Measurements from ENCODE around the gene RNF126. TPM values are rescaled to one million over a fixed set of nuclear protein-coding genes. Genes with fewer than 3 reads are reported as not detected.
"Not testable (repeated sequence)": the region's sequence is repeated elsewhere in the genome, so short reads cannot be mapped to it uniquely, and the experiment has no call there.

The RNF126 gene
- total RNA-seq, 1 donor from 2014 or later, result 17.5 TPM

DNA sequence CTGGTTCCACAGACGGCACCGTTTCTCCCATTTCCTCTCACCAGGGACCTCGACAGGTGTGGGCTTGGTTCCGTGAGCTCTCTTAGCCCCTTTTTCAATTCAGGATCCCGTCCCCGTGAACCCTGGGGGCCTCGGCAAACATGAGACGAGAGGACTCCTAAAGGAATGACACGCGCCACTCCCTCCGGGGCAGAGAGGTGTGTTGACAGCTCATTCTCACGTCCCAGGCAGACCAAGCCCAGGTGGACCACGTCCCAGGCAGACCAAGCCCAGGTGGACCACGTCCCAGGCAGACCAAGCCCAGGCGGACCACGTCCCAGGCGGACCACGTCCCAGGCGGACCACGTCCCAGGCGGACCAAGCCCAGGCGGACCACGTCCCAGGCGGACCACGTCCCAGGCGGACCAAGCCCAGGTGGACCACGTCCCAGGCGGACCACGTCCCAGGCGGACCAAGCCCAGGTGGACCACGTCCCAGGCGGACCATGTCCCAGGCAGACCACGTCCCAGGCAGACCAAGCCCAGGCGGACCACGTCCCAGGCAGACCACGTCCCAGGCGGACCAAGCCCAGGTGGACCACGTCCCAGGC lies 4.1 kb upstream of the RNF126 start:
- FAIRE-seq; DNase-seq (ENCODE audit: low spot score in 2 of 2): not testable (repeated sequence)

DNA sequence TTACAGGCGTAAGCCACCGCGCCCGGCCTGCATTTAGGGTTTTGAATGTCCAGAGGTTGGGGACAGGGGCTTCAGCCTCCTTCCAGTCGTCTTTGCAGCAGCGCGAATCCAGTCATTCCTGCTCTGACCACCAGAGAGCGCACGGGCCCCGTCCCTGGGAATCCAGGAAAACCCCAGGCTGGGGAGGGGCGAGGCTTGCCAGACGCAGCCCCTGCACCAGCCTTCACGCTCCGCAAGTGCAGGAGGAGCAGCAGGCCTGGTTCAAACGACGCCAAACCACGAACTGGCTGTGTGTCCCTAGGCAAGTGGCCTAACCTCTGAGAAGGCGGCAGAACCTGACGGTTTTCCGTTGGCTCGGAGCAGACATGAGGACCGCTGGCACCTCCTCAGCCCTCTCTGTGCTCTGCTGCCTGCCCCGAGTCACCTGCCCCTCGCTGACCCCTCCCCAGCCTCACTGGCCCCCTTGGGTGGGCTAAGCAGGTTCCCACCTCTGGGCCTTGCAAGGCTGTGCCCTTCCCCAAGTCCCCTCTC lies 2.0 kb upstream of the RNF126 start:
- peak; percentile 90 to 93 for DNase-seq (ENCODE audit: low spot score in 2 of 2)
- FAIRE-seq, result no peak

DNA sequence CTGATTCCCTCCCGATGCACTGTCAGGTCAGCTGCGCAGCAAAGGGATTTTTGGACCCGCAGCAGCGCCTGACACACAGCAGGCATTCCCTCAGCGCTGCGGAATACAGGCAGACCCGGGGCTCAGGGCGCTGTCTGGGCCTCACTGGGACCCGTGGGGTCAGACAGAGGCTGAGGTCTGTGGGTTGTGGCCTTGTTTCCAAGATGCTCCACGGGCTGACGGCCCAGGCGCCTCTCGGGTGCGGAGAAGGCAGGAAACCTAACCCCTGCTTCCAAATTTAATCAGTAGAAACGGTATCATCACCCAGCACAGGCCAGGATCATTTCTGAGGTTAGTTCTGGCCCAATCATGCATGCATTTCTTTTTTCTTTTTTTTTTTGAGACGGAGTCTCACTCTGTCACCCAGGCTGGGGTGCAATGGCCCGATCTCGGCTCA lies 686 bp upstream of the RNF126 start:
- DNase-seq (ENCODE audit: low spot score in 2 of 2), result no peak
- FAIRE-seq, result no peak

DNA sequence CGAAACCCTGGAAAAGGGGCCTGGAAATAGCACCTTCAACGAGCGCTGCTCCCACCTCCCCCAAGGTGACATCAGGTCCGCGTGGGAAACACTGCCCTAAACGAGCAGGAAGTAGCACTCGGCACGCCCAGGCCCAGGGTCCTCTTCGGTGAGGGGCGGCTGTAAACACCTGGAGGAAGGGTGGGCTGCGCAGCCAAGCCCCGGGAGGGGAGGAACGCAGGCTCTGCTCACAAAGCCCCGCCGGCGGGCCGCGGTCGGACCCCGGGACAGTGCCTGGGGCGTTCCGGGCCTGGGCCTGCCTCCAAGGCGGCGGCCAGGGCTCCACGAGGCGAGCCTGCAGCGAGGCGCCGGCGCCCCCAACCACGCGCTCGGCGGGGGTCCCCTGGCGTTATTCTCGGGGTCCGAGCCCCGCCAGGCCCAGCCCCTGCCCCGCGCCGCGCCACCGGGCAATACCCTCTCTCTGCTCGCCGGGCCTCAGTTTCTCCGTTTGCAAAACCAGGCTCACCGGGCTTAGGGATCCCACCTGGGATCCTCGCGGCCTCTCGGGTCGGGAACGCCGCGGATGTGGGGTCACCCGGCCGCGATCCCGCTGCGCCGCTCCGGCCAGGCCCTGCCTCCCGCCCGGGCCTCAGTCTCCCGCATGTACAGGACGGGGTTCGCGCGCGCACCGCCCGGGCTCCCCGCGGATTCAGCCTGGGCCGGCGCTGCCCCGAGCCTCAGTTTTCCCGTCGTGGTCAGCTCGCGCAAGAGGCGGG lies 630 bp downstream of the RNF126 start:
- no peak for FAIRE-seq
- no peak for DNase-seq (ENCODE audit: low spot score in 2 of 2)

DNA sequence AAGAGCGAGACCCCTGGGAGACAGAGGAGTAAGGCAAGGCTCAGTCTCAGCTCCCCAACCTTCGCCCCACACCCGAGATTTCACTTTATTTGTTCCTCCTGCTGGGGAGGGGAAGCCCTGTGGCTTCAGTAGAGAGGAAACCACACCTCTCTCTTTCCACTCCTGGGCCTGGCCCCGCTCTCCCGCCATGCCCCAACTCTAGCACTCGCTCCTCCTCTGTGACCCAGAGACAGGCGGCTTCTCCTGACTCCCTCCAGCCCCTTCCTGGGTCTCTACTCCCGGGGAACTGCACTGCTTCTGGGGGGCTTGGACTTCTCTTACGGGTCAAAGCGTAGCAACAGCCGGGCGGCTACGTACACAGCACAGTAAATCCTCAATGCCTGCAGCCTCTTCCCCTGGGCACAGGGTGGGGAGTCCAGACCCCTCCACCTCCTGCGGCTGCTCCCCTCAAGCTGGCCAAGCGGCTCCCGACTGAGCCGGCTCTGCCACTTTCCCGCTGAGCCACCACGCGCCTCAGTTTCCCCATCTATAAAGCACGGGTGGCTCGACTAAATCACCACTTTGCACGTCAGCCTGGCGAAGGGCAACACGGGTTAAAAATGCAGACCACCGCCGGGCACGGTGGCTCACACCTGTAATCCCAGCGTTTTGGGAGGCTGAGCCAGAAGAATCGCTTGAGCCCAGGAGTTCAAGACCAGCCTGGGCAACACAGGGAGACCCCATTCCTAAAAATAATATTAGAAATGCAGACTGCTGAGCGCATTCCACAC lies 1.4 kb downstream of the RNF126 start:
- FAIRE-seq (no peak), DNase-seq (ENCODE audit: low spot score in 2 of 2) (no peak)

DNA sequence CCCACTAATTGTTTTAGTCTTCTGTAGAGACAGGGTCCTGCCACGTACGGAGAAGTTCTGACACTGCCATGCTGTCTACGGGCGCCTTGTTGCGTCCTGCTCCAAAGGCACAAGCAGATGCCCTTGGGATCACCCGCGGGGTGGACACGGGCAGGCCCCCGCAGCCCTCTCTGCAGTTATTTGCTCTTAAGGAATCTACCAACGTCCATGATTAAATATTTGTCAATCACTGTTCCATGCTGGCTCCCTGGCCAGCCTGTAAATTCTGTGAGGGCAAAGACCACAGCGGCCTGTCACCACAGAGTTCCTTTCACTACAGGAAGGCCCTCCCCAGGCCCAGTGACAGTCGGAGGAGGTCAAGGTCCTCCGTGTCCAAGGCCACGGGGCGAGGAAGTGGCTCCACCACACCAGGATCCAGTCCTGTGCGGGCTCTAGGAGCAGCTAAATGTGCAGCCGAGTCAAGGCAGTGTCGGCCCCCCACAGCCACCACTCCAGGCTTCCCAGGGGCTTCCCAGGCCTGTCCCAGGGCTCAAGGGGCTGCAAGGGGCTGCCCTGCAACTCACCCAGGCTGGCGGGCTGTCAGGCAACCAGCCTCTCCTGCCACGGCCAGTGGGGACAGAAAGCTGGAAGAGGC lies 2.1 kb downstream of the RNF126 start:
- DNase-seq (ENCODE audit: low spot score in 2 of 2) (no peak), FAIRE-seq (no peak)

DNA sequence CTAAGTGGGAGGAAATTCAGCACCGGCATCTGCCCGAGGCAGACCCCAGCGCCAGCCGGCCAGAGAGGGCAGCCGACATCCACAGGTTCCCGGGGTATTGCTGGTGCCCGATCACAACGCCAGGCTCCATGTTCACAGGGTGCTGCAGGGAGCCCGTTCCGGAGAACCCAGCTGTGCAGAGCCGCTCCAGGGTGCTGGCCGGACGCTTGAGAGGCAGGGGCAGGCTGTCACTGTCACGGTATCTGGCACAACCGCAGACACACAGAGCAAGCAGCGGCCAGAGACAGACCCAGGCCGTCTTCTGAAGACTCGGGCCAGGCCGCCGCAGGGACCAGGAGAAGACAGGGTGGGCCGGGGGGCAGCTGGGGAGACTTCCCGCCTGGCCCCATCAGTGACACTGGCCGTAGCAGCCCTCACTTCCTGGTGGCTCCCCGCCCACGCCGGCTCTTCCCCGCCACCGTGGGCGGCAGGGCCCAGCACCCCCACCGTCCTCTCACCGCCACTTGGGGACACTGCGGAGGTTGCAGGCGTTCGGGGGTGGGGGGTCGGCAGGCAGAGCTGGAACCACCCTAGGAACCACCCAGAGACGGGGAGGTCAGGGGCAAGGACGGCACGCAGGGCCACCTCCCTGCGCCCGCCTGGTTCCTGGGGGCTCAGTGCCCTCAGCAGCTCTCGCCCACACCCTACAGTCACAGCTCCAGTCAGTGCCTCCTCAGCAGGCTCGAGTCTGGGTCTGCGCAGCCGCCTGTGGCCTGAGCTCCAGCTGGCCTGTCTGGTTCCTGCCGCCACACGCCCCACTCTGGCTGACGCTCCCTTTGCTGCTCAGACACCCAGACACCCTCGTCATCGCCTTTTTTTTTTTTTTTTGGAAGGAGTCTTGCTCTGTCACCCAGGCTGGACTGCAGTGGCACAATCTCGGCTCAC lies 3.8 kb downstream of the RNF126 start:
- DNase-seq (ENCODE audit: low spot score in 2 of 2) (no peak), FAIRE-seq (no peak)

DNA sequence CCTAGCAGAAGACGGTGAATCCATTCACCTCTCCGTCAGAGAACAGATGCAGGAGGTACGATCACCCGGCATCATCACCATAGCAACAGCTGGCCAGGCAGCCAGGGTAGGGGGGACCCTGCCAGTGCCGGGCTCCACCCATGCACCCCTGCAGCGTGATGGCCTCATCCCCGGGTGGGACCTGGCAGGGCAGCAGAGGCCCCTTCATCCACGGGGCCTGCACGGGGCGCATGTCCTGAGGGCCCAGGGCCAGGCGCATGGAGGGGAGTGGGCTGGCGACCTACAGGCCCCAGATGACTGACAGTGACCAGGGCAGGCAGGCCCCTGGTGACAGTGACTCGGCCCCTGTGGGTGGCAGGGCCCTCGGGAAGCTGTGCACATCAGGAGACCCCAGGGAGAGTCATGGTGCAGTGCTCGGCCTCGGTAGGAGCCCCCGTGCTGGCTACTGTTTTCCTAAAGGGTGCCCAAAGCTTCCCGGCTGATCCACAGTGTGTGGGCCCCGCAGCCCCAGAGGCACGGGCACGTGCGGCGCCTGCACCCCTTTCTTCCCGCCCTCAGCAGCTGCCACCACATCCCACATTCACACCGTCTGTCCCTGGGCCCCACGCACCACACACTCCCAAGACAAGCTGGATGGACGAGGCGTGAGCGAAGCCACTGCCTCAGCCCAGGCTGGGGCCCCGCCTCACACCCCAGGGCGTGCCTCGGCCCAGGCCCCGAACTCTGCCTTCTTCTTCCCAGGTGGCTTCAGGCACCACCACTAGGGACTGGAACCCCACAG lies 4.8 kb downstream of the RNF126 start:
- FAIRE-seq, result no peak
- no peak for DNase-seq (ENCODE audit: low spot score in 2 of 2)

DNA sequence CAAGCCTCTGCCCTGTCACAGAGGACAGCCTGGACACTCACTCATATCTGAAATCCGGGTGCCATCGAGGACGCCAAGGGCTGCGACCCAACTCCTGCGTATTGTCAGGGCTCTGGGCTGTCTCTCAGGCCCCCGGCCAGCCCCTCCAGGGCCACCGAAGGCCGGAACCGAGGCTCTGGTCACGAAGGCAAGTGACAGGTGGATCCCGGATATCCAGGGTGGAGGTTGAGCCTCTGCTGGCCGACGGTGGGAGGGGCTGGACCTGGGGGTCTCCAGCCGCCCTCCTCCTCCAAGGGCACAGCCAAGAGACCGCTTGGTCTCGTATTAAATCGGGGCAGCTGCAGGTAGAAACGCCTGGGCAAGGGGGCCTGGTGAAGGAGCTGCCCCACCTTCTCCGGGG lies 5.4 kb downstream of the RNF126 start:
- DNase-seq (ENCODE audit: low spot score in 2 of 2) (no peak), FAIRE-seq (no peak)

DNA sequence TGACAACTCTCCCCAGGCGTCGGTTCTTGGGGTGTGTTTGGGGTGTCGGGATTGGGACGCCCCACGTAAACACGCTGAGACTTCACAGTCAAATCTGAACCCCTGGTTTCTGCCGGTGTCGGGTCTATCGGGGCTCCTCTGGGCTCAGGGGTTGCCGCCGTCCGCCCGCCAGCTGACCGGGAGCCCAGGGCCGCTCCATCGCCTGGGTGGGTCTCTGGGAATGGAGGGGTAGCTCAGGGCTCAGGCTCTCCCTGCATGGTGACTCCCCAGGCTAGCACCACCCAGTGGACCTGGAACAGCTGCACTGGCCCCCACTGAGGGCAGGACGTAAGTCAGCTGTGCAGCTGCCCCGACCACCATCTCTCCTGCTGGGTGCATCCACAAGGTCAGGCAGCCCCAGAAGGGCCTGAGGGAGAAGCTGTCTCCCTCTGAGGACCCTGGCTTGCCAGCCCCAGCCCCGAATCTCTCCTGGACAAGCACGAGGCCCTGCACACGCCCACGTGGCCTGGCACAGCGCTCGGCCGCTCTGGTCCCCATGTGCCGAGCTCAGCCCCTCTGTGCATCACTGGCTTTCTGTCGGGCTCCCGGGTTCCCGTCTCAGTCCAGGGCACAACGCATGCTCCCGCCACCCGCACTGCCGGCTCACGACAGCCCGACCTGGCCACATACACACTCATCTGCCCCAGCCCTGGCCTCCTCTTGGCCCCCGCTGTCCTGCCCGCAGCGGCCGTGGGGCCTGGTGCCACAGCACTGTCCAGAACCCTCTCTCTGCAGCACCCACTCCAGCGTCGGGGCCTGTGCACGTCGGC lies 6.1 kb downstream of the RNF126 start:
- no peak for DNase-seq (ENCODE audit: low spot score in 2 of 2)
- no peak for FAIRE-seq

DNA sequence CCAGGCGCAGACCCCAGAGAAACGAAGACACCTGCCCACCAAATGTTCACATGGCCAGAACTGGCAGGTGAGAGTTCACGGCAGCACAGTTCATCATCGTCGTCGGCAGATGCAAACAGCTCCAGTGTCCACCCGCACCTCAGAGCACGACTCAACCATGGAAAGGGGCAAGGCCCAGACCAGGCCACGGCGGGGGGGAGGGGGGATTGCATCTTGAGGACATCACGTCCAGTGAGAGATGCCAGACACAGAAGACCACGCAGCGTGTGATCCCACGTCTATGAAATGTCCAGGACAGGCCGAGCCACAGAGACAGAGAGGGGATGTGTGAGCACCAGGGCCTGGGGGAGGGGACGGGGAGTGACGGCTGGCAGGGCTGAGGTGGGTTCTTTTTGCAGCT lies 7.3 kb downstream of the RNF126 start:
- no peak for FAIRE-seq
- no peak for DNase-seq (ENCODE audit: low spot score in 2 of 2)

DNA sequence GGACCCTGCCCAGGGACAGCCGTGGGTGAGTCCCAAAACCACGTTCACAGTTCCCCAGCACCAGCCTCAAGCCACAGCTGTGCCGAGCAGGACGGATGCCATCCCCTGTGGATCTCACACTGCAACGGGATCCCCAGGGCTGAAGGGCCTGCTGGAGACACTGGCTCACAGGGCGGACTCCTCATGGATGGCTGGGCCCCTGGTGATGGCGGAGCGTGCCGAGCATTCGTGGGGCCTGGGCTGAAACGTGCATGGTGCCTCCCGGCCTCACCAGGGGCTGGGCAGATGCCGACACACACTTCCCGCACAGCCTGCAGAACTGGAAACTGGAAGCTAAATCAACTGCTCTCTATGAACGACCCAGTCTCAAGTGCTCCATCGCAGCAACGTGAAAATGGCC lies 9.6 kb downstream of the RNF126 start:
- DNase-seq (ENCODE audit: low spot score in 2 of 2), result no peak
- no peak for FAIRE-seq

DNA sequence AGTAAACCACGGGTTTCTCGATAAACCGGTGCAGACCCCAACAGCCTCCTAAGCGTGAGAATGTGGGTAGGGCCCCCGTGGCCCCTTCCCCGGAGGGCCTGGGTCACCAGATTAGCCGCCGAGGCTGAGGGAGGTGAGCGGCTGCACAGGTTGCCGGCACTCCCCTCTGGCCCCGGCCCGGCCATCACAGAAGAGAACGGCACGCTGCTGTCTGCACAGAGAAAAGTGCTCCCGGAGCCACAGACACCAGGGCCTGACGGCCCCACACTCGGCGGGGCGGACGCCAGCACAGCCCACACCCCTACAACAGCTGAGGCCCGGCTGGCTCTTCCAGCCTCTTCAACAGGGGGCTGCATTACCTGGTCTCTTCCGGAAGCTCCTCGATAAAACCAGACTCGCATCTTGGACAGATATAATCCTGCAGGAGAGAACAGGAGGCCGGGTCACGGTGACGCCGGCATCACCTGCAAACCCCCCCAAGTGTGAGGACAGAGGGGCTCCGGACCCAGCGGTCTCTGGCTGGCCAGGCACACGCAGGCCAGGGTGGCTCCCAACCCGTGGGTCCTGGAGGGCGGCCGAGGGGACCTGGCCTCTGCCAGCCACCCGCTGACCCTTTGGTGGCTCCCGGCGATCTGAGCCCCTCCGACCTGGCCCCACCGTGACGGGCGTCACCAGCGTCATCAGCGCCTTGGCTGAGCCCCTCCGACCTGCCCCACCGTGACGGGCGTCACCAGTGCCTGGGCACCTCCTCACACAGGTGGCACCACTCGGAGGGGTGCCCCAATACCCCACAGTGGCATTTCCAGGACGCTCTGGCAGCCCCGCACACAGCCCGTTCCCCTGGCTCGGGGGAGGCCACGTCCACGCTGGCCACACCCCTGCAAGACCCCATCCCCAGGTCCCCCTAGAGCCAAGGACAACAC lies 10.3 kb downstream of the RNF126 start:
- FAIRE-seq, result no peak

DNA sequence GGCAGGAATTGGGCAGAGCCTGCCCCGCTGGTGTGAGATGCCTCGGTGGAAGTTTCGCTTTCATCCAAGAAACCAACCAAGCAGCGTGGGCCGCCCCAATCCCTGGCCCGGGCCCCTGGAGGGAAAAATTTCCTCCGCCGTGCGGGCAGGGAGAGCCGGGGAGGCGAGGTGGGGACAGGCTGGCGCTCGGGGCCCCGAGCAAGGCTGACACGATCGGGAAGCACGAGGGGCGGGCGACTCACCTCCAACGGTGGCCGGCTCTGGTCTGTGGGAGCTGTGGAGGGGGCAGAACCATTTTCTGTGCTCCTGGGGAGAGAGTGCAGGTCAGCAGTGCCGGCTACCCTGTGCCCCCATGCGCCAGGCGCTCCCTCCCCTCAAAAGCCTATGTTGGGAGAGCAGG lies 11.0 kb downstream of the RNF126 start:
- DNase-seq (ENCODE audit: low spot score in 2 of 2), result no peak
- FAIRE-seq, result no peak

More for the DNA sequence above, 10.3 kb downstream of the RNF126 start:
- no peak for DNase-seq (ENCODE audit: low spot score in 2 of 2)

DNA sequence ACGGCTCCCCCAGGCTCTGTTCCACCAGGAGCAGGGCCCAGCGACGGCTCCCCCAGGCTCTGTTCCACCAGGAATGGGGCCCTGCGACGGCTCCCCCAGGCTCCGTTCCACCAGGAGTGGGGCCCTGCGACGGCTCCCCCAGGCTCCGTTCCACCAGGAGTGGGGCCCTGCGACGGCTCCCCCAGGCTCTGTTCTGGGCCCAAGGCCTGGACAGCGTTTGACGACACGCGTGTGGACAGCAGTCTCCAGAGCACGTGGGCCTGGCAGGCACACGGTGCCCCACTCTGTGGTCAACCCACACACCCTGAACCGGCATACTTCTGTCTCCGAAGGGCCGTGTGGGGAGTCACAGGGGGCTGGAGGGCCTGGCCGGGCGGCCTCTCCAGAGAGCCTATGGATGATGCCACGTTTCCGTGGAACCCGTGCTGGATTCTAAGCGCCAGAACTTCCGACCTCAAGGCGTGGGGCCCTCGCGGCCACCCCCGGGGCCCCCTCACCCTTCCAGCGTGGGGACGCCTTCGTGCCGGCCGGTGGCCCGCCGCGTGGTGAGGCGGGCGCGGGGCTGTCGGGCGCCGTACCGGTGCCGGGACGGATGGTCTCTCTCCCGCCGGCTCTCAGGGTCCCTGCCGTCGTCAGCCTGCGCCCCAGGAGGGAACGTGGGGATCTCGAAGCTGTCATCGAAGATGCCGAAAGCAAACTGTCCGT lies 11.7 kb downstream of the RNF126 start:
- FAIRE-seq, result no peak
- no peak for DNase-seq (ENCODE audit: low spot score in 2 of 2)

DNA sequence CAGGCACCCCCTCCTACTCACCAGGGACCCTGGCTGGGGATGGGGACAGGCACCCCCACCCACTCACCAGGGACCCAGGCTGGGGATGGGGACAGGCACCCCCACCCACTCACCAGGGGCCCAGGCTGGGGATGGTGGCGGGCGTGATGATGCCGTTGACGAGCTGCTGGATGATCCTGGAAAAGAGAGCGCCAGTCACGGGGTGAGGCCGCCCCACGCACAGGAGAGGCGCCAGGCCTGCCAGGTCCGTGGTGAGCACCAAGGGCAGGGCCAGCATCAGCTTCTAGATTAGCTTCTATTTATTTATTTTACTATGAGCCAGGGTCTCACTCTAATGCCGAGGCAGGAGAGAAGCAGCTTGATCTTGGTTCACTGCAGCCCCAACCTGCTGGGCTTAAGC lies 12.9 kb downstream of the RNF126 start:
- FAIRE-seq (no peak), DNase-seq (ENCODE audit: low spot score in 2 of 2) (no peak)

Measured in frontal cortex (tissue), 4 donors.